HG02885 (cell line): ENCODE results near the gene PPP1R9A.

Experiments
- ATAC-seq: cut with Tn5 transposase; IDR thresholded peaks from one replicate; pipeline ENCODE4 v1.9.1; 2021; ENCODE audit warnings: mild to moderate bottlenecking; ENCODE audit not compliant: unreplicated experiment, poor library complexity

Gene PPP1R9A

DNA sequence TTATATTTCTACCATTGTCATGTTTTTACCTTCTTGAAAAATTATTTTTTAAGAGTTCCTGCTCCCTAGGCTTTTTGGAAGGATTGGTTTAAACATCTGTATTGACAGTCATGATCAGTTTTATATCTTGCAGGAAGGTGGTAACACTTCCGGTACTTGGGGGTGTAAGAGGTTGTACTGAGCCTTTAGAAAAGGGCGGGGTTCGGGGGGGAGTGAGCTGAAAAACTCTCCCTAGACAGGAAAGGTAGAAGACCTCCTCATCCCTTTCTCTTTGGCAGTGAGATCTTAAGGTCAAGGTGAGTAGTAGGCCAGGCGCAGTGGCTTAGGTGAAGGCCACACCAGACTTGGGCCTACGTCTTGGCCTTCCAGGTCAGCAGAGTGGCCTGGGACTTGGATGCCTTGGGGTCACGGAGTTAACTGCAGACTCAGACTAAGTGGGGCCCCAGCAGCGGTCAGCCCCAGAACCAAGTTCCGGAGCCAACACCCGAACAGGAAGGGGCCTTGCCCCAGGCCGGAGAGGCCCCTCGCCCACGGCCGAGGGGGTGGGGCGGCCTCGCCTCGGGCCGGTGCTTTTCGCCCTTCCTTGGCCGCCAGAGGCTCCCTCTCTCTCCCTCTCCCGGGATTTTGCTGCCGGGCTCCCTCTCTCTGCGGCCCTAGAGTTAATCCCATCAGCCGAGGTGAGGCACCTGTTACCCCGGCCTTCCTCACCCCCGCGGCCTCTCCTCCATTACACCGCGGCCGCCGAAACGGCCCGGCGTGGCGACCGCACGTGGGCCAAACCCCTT lies at the start of gene PPP1R9A:
PPP1R9A (plus strand) TSS at position 569 of the 785 bp plus-strand sequence. CDS start 2,520 bp downstream, outside the sequence.
- ATAC-seq: no peak

DNA sequence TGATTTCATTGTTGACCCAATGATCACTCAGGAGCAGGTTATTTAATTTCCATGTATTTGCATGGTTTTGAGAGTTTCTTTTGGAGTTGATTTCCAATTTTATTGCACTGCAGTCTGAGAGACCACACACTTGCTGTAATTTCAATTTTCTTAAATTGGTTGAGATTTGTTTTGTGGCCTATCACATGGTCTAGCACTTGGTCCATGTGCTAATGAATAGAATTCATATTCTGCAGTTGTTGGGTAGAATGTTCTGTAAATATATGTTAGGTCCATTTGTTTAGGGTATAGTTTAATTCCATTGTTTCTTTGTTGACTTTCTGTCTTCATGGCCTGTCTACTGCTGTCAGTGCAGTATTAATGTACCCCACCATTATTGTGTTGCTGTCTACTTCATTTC lies 36.3 kb upstream of the PPP1R9A start:
- ATAC-seq: no peak

DNA sequence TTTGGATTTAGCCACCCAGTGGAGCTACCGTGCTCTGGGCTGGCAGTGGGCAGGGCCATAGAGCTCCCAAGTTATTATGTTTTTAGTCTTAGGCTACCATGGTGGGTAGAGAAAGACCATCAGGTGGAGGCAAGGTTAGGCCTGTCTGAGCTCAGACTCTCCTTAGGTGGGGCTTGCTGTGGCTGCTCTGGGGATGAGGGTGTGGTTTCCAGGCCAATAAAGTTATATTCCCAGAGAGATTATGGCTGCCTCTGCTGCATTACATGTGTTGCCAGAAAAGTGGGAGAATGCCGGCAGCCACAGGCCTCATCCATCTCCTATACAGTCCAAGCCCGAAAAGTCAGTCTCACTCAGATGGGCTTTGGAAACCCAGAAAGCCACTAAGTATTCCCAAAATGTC lies 34.2 kb upstream of the PPP1R9A start:
- no peak for ATAC-seq

DNA sequence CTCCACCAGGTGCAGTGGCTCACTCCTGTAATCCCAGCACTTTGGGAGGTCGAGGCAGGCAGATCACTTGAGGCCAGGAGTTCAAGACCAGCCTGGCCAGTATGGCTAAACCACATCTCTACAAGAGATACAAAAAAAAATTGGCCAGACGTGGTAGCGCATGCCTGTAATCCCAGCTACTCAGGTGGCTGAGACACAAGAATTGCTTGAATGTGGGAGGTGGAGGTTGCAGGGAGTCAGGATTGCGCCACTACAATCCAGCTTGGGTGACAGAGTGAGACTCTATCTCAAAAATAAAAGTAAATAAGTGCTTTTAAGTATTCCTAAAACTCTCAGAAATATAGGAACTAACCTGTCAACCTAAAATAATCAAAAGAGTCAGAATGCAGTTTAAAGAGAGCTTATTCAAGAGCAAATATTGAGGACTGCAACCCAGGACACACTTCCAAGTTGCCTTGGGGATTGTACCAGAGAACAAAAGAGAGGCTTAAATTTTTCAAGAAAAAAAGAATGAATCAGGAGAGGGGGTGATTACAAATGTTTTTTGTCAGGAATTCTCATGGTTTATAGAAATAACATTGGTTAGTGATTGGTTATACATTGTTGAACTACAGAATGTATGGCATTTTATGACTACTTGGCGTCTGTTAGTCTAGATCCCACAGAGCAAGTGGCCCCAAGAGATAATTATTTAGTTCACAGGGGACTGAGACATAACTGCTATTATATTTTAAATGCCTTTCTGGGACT lies 33.2 kb upstream of the PPP1R9A start:
- no peak for ATAC-seq

DNA sequence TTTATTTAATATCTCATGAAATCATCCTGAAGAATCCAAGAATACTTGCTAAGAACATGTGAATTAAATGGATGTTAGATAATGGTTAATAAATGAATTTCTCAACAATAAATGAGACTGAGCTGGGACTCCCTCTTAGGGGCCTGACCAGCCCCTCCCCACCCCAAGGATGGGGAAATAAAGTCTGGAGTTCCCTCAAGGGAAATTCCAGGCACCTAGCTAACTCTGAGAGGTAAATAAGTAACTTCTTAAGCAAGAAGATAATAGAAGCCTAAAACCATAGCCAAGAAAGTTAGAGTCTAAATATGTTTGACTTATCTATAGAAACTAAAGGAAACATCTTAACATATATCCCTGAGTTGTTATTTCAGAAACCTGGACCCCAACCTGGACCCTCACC lies 32.2 kb upstream of the PPP1R9A start:
- ATAC-seq: no peak

DNA sequence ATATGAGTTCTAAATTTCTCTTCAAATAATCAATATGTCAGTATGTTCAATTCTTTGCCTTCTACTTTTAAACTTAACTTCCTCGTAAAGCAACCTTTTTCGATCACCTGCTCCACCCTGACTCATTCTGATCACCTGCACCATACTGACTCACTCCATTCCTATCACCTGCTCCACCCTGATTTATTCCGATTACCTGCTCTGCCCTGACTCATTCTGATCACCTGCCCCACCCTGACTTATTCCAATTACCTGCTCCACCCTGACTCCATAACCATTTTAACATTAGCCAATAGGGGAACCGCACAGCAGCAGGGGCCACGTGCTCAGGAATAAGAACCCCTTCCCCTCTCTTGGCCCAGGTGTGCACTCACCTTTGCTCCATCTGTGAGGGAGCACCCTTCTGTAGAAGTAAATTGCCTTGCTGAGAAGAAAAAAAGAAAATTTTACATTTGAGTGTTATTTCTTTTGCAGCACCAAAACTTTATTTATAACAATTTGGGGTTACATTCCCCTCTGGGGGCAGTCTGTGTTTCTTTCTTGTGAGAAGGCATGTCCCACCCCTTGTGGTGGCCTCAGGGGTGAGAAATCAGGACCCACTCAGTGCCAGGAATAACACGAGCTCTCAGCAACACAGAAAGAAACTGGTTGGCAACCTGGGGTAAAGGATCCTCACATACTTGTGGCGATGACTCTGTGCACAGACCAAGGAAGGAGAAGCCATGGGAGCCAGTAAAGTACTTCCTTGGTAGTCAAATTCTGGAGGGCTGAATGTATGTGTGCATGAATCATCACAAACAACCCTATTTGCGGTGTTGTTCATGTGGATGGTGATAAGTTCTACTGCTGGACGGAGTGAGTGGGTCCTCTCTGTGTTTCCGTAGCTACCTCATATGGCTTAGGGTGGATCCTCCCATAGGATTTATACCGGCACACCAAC lies 29.4 kb upstream of the PPP1R9A start:
- no peak for ATAC-seq

DNA sequence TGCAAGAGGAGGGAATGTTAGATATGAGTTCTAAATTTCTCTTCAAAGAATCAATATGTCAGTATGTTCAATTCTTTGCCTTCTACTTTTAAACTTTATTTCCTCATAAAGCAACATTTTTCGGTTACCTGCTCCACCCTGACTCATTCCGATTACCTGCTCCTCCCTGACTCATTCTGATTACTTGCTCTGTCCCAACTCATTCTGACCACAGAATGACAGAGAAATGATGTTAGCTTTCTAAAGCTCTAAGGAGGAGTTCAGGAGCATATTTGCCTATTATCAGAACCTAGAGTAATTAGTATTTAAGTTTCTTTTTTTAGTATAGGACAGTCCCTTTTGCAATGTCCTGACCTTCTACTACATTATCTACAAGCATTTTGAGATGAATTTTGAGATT lies 24.5 kb upstream of the PPP1R9A start:
- ATAC-seq: no peak

DNA sequence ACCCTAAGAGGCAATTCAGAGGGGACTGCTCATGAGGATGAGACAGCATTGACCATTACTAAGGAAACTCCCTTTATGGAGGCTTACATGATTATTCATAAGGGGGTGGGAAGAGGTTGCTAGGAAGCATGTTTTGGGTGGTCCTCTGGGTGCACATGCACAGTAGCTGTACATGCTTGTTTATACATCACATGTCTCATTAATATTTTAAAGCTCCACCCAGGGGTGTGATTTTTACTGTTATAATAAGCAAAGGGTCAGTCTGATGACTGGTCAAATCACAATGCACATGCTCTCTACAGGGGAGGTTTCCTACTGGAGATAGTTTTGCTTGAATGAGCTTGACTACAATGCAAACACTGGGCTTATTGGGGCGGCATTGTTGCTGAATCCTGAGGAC lies 23.8 kb upstream of the PPP1R9A start:
- no peak for ATAC-seq

DNA sequence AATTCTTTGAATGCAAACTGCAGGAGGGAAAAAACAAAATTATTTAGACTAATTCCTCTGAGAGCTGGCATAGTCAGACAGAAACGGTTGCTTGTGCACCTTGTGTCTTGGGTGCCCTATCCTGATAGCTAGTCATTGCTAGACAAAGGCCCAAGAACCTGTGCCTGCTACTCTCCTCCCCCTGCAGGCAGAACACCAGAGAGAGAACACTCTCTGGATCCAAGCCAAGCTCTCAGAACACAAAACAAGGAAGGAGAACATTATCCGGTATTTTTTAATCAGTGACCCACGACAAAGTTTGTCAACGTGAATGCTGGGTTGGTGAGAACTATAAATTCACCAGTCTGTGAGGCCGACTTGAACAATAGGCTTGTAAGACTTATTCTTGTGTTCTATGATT lies 18.8 kb upstream of the PPP1R9A start:
- no peak for ATAC-seq

DNA sequence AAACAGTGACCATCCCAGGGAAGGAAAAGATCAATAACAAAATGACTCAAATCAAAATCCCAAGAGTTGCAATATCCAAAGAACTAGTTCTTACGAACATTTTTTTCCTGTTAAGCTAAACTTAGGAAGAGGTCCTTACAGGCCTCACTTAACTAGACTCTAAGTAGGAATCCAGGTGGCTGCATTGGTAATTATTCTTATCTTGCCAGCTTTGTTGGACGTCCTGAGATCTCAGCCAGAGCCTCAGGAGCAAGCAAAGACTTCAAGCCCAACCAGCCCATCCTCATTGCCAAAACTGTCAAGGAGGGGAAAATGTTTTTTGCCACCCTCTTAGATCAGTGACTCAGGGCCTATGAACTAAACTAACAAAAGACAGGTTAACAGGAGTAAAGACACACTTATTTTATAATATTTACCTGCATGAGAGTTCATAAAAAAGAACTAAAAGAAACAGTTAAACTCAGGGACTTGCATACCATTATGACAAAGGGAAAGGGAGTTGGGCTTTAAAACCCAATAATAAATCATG lies 18.3 kb upstream of the PPP1R9A start:
- ATAC-seq: no peak

DNA sequence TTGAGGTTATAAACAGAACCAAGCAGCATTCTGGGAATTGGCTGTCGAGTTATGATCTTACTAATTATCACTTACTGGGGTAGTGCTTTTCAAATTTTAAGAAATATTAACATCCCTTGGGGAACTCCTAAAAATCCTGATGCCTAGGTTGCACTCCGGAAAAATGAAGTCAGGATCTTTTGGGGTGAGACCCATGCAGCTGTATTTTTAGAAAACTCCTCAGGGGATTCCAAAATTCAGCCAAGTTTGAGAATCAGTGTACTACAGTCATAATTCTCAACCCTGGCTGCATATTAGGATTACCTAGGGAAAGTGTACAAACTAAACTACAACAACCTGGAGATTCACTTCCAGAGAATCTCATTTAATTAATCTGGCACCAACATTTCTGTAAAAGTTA lies 17.2 kb upstream of the PPP1R9A start:
- ATAC-seq: no peak

DNA sequence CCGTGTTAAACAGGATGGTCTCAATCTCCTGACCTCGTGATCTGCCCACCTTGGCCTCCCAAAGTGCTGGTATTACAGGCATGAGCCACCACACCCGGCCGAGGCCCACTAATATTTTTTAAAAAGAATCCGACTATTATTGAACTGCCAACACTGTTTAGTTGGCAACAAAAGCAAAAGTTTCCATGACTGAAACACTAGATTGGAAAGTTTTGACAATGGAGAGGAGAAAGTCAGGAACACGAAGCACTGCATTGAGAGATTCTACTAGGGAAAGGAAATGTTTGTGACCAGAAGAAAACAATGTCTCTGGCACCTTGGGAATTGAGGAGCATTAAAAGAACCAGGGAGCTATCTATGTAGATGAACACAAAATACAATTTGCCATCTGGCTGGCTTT lies 13.7 kb upstream of the PPP1R9A start:
- no peak for ATAC-seq

DNA sequence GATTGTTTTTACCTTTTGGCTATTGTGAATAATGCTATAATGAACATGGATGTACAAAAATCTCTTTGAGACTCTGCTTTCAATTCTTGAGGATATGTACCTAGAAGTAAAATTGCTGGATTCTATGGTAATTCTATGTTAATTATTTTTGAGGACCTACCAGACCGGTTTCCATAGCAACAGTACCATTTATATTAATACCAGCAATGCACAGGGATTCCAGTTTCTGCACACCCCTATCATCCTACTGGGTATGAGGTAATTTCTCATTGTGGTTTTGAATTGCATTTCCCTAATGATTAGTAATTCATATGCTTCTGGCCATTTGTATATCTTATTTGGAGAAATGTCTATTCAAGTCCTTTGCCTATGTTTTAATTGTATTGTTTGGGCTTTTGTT lies 9.9 kb upstream of the PPP1R9A start:
- ATAC-seq: no peak

DNA sequence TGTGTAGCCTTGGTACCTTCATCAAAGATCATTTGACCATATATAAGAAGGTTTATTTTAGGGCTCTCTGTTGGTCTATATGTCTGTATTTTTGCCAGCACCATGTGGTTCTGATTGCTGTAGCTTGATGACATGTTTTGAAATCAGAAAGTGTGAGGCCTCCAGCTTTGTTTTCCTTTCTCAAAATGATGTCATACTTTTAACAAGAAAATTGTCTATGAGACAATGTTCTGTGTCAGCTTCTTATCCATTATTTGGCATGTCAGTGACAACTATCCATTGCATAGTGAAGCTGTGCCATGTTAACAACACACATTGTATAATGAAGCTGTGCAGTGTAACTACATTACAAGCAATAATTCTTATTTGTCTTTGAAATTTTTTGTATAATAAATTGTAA lies 9.1 kb upstream of the PPP1R9A start:
- ATAC-seq: no peak

DNA sequence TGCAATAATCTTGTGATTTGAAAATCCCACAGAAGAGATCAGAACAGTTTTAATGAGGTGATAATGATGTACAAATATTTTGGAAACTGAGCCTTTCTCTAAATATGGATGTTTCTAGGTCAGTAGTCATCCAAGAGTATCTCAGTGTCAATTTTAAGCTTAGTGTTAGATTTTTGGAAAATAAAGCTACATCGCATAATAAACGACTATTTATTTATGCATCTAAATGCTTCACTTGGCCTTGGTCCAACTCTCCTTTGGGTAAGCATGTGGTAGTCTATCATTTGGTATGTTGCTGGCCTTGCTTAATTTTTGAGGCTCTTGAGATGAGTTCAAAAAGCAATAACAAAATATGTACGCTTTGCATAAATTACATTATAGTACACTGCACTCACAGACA lies 5.4 kb upstream of the PPP1R9A start:
- ATAC-seq: no peak

DNA sequence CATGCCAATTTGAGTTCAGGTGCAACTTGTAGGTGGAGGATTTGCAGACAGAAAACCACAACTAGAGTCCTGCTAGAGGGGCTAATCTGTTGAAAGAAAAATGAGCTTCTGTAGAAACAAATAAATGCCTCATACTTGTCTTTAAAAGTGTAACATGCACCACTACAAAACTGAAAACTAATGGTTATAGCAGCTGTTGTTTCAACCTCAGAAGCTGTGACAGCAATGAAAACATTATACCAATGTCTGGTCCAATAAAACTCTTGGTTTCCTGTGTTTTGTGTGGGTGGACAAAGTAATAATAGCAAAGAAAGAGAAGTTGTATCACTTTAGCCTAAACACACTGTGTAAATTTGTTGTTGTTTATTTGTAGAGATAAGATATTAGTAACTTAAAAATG lies 3.4 kb upstream of the PPP1R9A start:
- ATAC-seq: no peak

DNA sequence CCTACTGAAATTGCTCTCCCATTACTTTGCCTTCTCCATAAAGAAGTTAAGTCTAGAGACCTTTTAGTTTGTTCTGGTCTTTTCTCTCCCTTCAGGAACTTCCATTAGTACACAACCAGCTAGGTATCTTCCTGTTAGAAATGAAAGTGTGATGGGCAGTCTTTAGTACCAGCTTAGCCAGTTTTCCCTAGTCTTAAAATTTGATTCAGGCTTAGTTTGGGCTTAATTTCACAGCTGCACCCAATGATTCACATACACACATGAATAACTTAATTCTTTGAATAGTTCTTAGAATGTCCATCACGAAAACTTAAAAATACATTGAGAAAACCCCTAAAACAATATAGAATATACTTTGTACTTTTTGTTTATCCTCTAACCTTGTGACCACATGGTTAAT lies 2.4 kb upstream of the PPP1R9A start:
- ATAC-seq: no peak

DNA sequence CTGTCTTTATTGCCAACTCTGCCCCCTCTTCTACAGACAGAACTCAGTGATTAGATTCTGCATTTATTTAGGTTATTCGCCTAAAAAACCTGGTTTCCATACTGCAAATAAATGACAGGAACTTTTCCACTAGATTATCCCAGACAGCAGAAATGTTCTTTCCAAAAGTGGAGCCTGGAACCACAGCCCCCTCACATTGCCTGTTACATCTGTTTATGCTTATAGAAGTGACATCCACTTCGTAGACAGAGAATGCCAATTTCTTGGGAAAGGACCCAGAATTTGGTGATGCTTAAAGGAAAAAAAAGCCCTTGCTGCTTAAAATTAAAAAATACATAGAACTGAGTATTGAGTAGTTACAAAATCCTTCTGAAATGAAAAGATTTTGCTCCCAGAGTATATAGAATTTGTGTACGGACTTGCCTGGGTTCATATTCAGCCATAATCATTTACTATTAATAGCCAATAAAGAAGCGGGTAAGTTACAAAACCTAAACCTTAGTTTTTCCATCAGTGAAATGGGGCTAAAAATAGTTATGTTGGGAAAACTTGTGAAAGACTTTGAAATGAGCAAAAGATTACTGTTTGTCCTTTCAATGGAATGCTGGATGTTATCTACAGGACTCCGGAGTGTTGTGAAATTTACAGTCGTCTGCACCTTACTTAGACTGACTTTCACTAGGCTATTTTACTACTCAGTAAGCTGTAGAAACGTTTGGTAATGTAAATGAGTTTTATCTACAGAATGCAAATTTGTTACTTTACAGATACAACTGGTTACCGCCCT lies 1.1 kb upstream of the PPP1R9A start:
- no peak for ATAC-seq

DNA sequence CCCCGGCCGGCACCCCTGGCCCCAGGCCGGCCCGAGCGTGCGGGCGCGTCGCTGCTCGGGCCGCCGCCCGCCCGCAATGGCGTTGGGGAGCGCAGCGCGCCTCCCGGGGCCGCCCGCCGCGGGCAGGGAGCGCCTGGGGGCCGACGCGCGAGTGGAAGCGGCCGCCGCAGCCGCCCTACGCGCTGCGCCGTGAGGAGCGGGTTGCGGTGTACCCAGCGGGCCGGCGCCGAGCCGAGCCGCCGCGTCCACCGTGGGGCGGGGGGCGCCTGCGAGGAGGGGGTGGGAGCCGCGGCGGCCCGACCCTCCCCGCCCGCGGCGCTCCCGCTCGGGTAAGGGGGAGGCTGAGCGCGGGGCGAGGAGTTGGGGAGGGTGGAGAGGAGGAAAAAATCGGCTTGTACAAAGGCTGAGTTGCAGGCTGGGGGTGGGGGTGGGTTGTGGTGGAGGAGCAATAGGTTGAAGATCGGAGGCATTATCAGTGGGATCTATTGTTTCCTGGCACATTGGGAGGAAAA lies 473 bp downstream of the PPP1R9A start:
- no peak for ATAC-seq
